HUES48 (cell line): Measurements from ENCODE around the gene OR10AD1.

Experiments
- H3K27ac ChIP-seq: one replicate; pipeline ENCODE4 v1.7.0; 2013; ENCODE audit warnings: low read depth, low read length, inconsistent platforms
- H3K27me3 ChIP-seq: 2 replicates; pipeline ENCODE4 v1.6.1; 2013; ENCODE audit warnings: mild to moderate bottlenecking, low read length; ENCODE audit not compliant: control insufficient read depth, insufficient read depth
- H3K36me3 ChIP-seq: 2 replicates; pipeline ENCODE4 v1.6.1; 2013; ENCODE audit warnings: low read length; ENCODE audit not compliant: control insufficient read depth, insufficient read depth
- H3K4me1 ChIP-seq: 2 replicates; pipeline ENCODE4 v1.6.1; 2013; ENCODE audit warnings: mild to moderate bottlenecking, low read length; ENCODE audit not compliant: control insufficient read depth, insufficient read depth
- H3K4me3 ChIP-seq: 2 replicates; pipeline ENCODE4 v1.5.1; 2013; ENCODE audit warnings: mild to moderate bottlenecking, low read depth, low read length
- H3K9ac ChIP-seq: 2 replicates; pipeline ENCODE4 v1.6.1; 2013; ENCODE audit warnings: mild to moderate bottlenecking, low read depth, low read length, moderate library complexity
- H3K9me3 ChIP-seq: 2 replicates; pipeline ENCODE4 v1.6.1; 2013; ENCODE audit warnings: low read length; ENCODE audit not compliant: control insufficient read depth, insufficient read depth

Gene OR10AD1

GRCh38 chr12:48191096-48191495 lies 12.0 kb downstream of the OR10AD1 start:
- Histone ChIP-seq H3K27ac (no peak overlapping the region), H3K4me1 (no peaks in the 10 kb centered on the region), H3K27me3 (peaks cover 46% of the 10 kb centered on the region), H3K4me3 (no peak overlapping the region), H3K36me3 (no peaks in the 10 kb centered on the region), H3K9ac (no peak overlapping the region), H3K9me3 (no peaks in the 10 kb centered on the region)

GRCh38 chr12:48189331-48190125 lies 13.6 kb downstream of the OR10AD1 start:
- Histone ChIP-seq H3K27me3 (peaks cover 52% of the 10 kb centered on the region), H3K4me3 (no peak overlapping the region)

DNA sequence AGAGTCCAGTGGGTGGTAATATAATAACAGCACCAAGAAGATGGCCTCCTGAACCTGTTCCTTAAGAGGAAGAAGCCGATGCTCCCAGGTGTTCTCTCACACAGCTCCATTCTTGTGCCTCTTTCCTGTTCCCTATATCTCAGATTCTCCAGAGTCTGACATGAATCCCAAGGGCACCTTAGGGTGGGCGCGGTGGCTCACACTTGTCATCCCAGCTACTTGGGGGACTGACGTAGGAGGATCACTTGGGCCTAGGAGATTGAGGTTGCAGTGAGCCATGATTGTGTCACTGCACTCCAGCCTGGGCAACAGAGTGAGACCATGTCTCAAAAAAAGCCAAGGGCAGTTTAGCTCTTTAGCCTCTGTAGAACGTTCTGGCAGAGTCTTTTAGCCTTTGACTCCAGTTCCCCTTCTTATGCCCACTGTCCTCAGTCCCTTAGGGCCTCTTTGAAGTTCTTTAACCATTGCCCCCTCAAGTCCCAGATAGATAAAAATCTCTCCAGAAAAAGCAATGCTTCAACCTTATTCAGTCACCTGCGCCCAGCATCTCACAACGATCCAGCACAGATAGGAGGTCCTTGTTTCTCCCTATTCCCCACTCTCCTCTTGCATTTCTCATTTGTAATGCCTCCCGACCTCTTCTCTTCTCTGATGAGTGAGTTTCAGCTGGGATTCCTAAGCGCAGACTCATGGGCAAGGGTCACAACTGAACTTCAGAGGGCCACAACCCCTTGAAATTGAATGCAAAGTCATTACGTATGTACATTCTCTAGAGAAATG lies 15.0 kb downstream of the OR10AD1 start:
- Histone ChIP-seq H3K27me3 (peaks cover 60% of the 10 kb centered on the region), H3K9ac (no peak overlapping the region), H3K27ac (no peak overlapping the region)

More at GRCh38 chr12:48189331-48190125, 13.6 kb downstream of the OR10AD1 start:
- no peak overlapping the region for H3K9ac ChIP-seq
- H3K36me3 ChIP-seq = no peaks in the 10 kb centered on the region
- H3K4me1 ChIP-seq = peaks cover 13% of the 10 kb centered on the region
- H3K9me3 ChIP-seq = no peaks in the 10 kb centered on the region
- H3K27ac ChIP-seq = no peak overlapping the region

GRCh38 chr12:48185181-48185919 lies 17.7 kb downstream of the OR10AD1 start:
- H3K4me1 ChIP-seq = peaks cover 17% of the 10 kb centered on the region
- H3K27me3 ChIP-seq = peaks cover 76% of the 10 kb centered on the region
- H3K36me3 ChIP-seq = no peaks in the 10 kb centered on the region
- H3K9me3 ChIP-seq = no peaks in the 10 kb centered on the region
- peak overlapping the region; percentile 59 for H3K4me3 ChIP-seq
- H3K27ac ChIP-seq = no peak overlapping the region
- no peak overlapping the region for H3K9ac ChIP-seq

More for the DNA sequence above, 15.0 kb downstream of the OR10AD1 start:
- H3K4me3 ChIP-seq = no peak overlapping the region
- peaks cover 13% of the 10 kb centered on the region for H3K4me1 ChIP-seq
- H3K9me3 ChIP-seq = no peaks in the 10 kb centered on the region
- H3K36me3 ChIP-seq = no peaks in the 10 kb centered on the region

DNA sequence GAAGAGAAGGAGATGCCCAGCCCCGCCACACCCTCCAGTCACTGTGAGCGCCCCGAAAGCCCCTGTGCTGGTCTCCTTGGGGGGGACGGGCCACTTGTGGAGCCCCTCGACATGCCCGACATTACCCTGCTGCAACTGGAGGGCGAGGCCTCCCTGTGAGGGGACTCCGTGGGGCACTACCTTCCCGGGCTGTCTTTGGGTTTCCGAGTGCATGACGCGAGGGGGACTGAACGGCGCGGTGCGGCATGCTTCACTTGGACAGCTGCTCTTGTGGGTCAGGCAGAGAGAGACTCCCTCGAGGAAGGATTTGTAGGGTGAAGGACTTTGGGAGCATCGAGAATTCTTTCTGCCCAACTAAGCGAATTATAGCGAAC lies 18.6 kb downstream of the OR10AD1 start:
- no peak overlapping the region for H3K9ac ChIP-seq
- H3K4me1 ChIP-seq = peaks cover 17% of the 10 kb centered on the region
- peaks cover 81% of the 10 kb centered on the region for H3K27me3 ChIP-seq
- H3K36me3 ChIP-seq = no peaks in the 10 kb centered on the region
- no peak overlapping the region for H3K27ac ChIP-seq
- H3K9me3 ChIP-seq = no peaks in the 10 kb centered on the region
- H3K4me3 ChIP-seq = peak overlapping the region; percentile 59

DNA sequence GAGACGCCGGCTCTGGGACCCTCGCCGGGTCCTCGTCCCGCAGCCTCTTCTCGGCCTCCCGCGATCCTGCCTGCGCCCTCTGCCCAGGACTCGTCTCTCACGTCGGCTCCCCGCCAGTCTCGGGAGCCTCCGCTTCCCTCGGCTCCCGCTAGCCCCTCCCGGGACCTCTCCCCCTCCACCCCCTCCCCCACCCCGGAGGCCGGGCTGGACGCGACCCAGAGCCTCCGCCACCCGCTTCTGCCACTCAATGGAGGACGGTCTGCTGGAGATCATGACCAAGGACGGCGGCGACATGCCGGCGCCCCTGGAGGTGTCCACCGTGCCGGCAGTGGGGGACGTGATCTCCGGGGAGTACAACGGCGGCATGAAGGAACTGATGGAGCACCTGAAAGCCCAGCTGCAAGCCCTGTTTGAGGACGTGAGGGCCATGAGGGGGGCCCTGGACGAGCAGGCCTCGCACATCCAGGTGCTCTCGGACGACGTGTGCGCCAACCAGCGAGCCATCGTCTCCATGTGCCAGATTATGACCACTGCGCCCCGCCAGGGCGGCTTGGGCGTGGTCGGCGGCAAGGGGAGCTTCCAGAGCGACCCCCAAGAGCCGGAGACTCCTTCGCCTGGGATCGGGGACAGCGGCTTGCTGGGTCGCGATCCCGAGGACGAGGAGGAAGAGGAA lies 19.1 kb downstream of the OR10AD1 start:
- H3K4me1 ChIP-seq = peaks cover 17% of the 10 kb centered on the region
- H3K9ac ChIP-seq = no peak overlapping the region
- peaks cover 82% of the 10 kb centered on the region for H3K27me3 ChIP-seq
- H3K36me3 ChIP-seq = no peaks in the 10 kb centered on the region
- no peaks in the 10 kb centered on the region for H3K9me3 ChIP-seq
- no peak overlapping the region for H3K27ac ChIP-seq
- H3K4me3 ChIP-seq = peak overlapping the region; percentile 59

- Histone ChIP-seq H3K4me1 (peaks cover 17% of the 10 kb centered on the region), H3K9ac (no peak within 1 kb of the TSS), H3K4me3 (peak within 1 kb of the TSS; percentile 59), H3K27ac (peak within 1 kb of the TSS; percentile 29), H3K27me3 (peaks cover 80% of the 10 kb centered on the region), H3K9me3 (no peaks in the 10 kb centered on the region), H3K36me3 (no peaks in the 10 kb centered on the region)
These were observed 19.8 kb downstream of the OR10AD1 start, which contains the start of gene CCDC184 for GRCh38 chr12:48183091-48183875. TSS of gene CCDC184 (plus strand) at chr12:48183644. CDS start at chr12:48184123, 479 bp downstream.

DNA sequence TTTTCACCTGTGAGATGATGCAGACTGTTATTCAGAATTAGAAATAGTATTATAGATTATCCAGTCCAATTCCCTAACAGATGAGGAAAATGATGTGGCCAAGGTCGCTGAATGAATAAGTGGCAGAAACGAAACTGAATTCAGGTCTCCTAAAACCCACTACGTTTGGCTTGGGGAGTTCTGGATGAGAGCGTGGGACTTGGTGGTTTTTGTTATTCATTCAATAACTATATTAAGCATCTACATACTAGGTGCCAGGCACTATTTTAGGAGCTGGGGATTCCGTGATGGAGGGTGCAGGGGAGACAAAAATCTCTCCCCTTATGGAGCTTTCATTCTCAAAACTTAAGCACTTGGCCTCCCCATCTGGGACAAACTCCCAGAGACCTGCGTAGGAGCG lies 20.5 kb downstream of the OR10AD1 start:
- Histone ChIP-seq H3K4me3 (peak overlapping the region; percentile 59), H3K27me3 (peaks cover 73% of the 10 kb centered on the region), H3K9me3 (no peaks in the 10 kb centered on the region), H3K27ac (no peak overlapping the region), H3K4me1 (peaks cover 17% of the 10 kb centered on the region), H3K36me3 (no peaks in the 10 kb centered on the region), H3K9ac (no peak overlapping the region)

DNA sequence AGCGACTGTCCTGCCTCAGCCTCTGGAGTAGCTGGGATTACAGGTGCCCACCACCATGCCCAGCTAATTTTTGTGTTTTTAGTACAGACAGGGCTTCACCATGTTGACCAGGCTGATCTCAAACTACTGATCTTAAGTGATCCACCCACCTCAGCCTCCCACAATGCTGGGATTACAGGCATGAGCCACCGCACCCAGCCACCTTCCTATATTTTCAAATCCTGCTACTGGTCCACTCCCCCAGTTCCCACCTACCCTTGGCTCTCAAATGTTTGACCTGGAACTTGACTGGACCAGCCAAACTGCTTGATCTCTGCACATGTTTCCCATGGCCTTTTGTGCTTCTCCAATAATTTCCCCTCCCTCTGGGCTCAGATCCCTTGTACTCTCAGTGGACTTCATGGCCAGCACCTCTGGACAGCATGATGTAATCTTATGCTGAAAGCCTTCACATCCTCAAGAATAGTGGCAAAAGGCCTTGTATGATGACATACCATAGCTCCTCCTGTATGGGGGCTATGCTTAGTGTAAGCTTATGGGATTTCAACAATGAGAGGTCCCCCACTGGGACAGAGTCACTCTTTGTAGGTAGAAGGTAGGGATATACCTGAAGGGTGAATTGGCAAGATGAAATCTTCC lies 22.1 kb downstream of the OR10AD1 start:
- H3K4me1 ChIP-seq = peaks cover 29% of the 10 kb centered on the region
- H3K9me3 ChIP-seq = no peaks in the 10 kb centered on the region
- peaks cover 64% of the 10 kb centered on the region for H3K27me3 ChIP-seq
- H3K4me3 ChIP-seq = no peak overlapping the region
- H3K9ac ChIP-seq = no peak overlapping the region
- no peak overlapping the region for H3K27ac ChIP-seq
- no peaks in the 10 kb centered on the region for H3K36me3 ChIP-seq
